DND-41 (cell line): ENCODE data around the gene GREB1.

Experiments used
- ATAC-seq: fragments of 200-7000 bp; cut with Tn5 transposase; 3 replicates; pipeline ENCODE4 v1.9.1; 2021; ENCODE audit warnings: low read depth; ENCODE audit not compliant: insufficient read depth
- DNase-seq: peaks from one replicate; pipeline ENCODE4 v3.0.0-alpha.2; 2020
- H2AFZ ChIP-seq: 2 replicates; pipeline ENCODE4 v1.6.0; 2012; ENCODE audit warnings: low read depth, low read length
- H3K27ac ChIP-seq: 2 replicates; pipeline ENCODE4 v1.5.1; 2012; ENCODE audit warnings: low read length, inconsistent platforms
- H3K27me3 ChIP-seq: fragments of 200-600 bp; sonication (generic); 2 replicates; pipeline ENCODE4 v1.6.0; 2012; ENCODE audit warnings: low read length, mild to moderate bottlenecking, inconsistent platforms; ENCODE audit not compliant: insufficient read depth, poor library complexity
- H3K36me3 ChIP-seq: 2 replicates; pipeline ENCODE4 v1.5.1; 2012; ENCODE audit warnings: low read length, inconsistent platforms; ENCODE audit not compliant: insufficient read depth
- H3K4me1 ChIP-seq: 2 replicates; pipeline ENCODE4 v1.5.1; 2012; ENCODE audit warnings: mild to moderate bottlenecking, low read length; ENCODE audit not compliant: insufficient read depth
- H3K4me2 ChIP-seq: 2 replicates; pipeline ENCODE4 v1.6.0; 2012; ENCODE audit warnings: mild to moderate bottlenecking, moderate library complexity, low read length, inconsistent platforms; ENCODE audit not compliant: insufficient read depth
- H3K4me3 ChIP-seq, 2 experiments: fragments of 200-600 bp in 1 of 2; shearing (Covaris generic) in 1 of 2; 2 replicates each; pipeline ENCODE4 v1.5.1; 2012 to 2016; ENCODE audit warnings: inconsistent platforms in 2 of 2, low read length in 2 of 2, mild to moderate bottlenecking in 2 of 2, low read depth in 1 of 2, moderate library complexity in 1 of 2
- H3K79me2 ChIP-seq: 2 replicates; pipeline ENCODE4 v1.6.0; 2012; ENCODE audit warnings: low read length, inconsistent platforms; ENCODE audit not compliant: insufficient read depth
- H3K9ac ChIP-seq: 2 replicates; pipeline ENCODE4 v1.6.0; 2012; ENCODE audit warnings: low read depth, mild to moderate bottlenecking, inconsistent platforms, low read length, moderate library complexity
- H3K9me3 ChIP-seq: 2 replicates; pipeline ENCODE4 v1.5.1; 2012; ENCODE audit warnings: low read length, moderate library complexity, mild to moderate bottlenecking, inconsistent platforms; ENCODE audit not compliant: insufficient read depth, severe bottlenecking
- H4K20me1 ChIP-seq: 2 replicates; pipeline ENCODE4 v1.6.0; 2012; ENCODE audit warnings: low read length; ENCODE audit not compliant: insufficient read depth
- CTCF ChIP-seq: IDR thresholded peaks from 2 replicates; pipeline ENCODE4 v1.5.1; 2012; ENCODE audit warnings: borderline replicate concordance, low read length, moderate library complexity, mild to moderate bottlenecking; ENCODE audit not compliant: poor library complexity, severe bottlenecking; ENCODE audit errors: extremely low read depth
- EZH2 ChIP-seq: IDR thresholded peaks from 3 replicates; pipeline ENCODE4 v1.6.1; 2012; ENCODE audit warnings: borderline replicate concordance, low read depth, mild to moderate bottlenecking, moderate library complexity, low read length, inconsistent platforms; ENCODE audit not compliant: severe bottlenecking

GREB1 gene

GRCh38 chr2:11507517-11507916 lies 26.3 kb upstream of the GREB1 start:
- H3K9ac ChIP-seq, result no peak overlapping the region
- no peaks in the 10 kb centered on the region for H3K9me3 ChIP-seq
- TF ChIP-seq EZH2 (no peak), CTCF (no peak)
- no peak overlapping the region for H3K27ac ChIP-seq
- no peaks in the 10 kb centered on the region for H3K27me3 ChIP-seq
- no peaks in the 10 kb centered on the region for H3K36me3 ChIP-seq
- no peak for DNase-seq
- peak; percentile 24; the same call in 1 of the 3 replicates for ATAC-seq
- H2AFZ ChIP-seq, result no peak overlapping the region
- no peak overlapping the region for H3K4me3 ChIP-seq
- no peaks in the 10 kb centered on the region for H3K79me2 ChIP-seq
- no peak overlapping the region for H3K4me2 ChIP-seq
- H3K4me1 ChIP-seq, result no peaks in the 10 kb centered on the region
- no peaks in the 10 kb centered on the region for H4K20me1 ChIP-seq

GRCh38 chr2:11508279-11508678 lies 25.6 kb upstream of the GREB1 start:
- Histone ChIP-seq H3K27me3 (no peaks in the 10 kb centered on the region), H4K20me1 (no peaks in the 10 kb centered on the region), H3K27ac (no peak overlapping the region), H3K36me3 (no peaks in the 10 kb centered on the region), H3K9me3 (no peaks in the 10 kb centered on the region), H3K79me2 (no peaks in the 10 kb centered on the region), H3K4me3 (no peak overlapping the region), H2AFZ (no peak overlapping the region), H3K9ac (no peak overlapping the region), H3K4me2 (no peak overlapping the region), H3K4me1 (no peaks in the 10 kb centered on the region)
- TF ChIP-seq CTCF (no peak), EZH2 (no peak)
- no peak for DNase-seq
- ATAC-seq, result no peak

GRCh38 chr2:11509657-11510360 lies 24.0 kb upstream of the GREB1 start:
- no peak for ATAC-seq
- Histone ChIP-seq H3K9me3 (no peaks in the 10 kb centered on the region), H3K79me2 (no peaks in the 10 kb centered on the region), H2AFZ (no peak overlapping the region), H3K4me1 (no peaks in the 10 kb centered on the region), H3K27ac (no peak overlapping the region), H3K36me3 (no peaks in the 10 kb centered on the region), H3K4me3 (no peak overlapping the region), H3K4me2 (no peak overlapping the region), H3K9ac (no peak overlapping the region), H3K27me3 (no peaks in the 10 kb centered on the region), H4K20me1 (no peaks in the 10 kb centered on the region)
- DNase-seq, result no peak
- no peak for TF ChIP-seq CTCF
- TF ChIP-seq EZH2, result no peak

GRCh38 chr2:11512431-11512830 lies 21.4 kb upstream of the GREB1 start:
- DNase-seq, result no peak
- no peak for ATAC-seq
- Histone ChIP-seq H3K9ac (no peak overlapping the region), H2AFZ (no peak overlapping the region), H4K20me1 (no peaks in the 10 kb centered on the region), H3K79me2 (no peaks in the 10 kb centered on the region), H3K9me3 (no peaks in the 10 kb centered on the region), H3K4me3 (no peak overlapping the region), H3K36me3 (no peaks in the 10 kb centered on the region), H3K27ac (no peak overlapping the region), H3K27me3 (no peaks in the 10 kb centered on the region), H3K4me1 (no peaks in the 10 kb centered on the region), H3K4me2 (no peak overlapping the region)
- no peak for TF ChIP-seq EZH2
- TF ChIP-seq CTCF, result no peak
